ENCODE data around the gene LY6G6C. TPM values are rescaled to one million over a fixed set of nuclear protein-coding genes. Genes with fewer than 3 reads are reported as not detected.

The LY6G6C gene
- total and polyA plus RNA-seq, 2 of the 13 experiments (the other 11 are each of a cell fraction or from before 2014, with no cell fraction given): 0.15 TPM; not detected in 1

- peak; percentile 42; the same call in 1 of the 2 replicates for TF ChIP-seq ZBTB49 (CRISPR knock-in tag; IDR thresholded peaks at IDR 0.05; ENCODE audit: borderline replicate concordance)
- peak; percentile 8 for TF ChIP-seq CCAR2 (optimal IDR thresholded peaks at IDR 0.05; ENCODE audit: low read depth, low read length)
- no peak; the same call in 1 of the 2 replicates for TF ChIP-seq DPF2 (CRISPR knock-in tag; IDR thresholded peaks at IDR 0.05; ENCODE audit: borderline replicate concordance, low read depth)
- peak; percentile 92 for TF ChIP-seq HNRNPH1 (optimal IDR thresholded peaks at IDR 0.05; ENCODE audit: low read depth, low read length)
- peak; percentile 91 for TF ChIP-seq ZNF546 (CRISPR knock-in tag; conservative IDR thresholded peaks at IDR 0.05)
- no peak for TF ChIP-seq MLXIP (CRISPR knock-in tag; IDR thresholded peaks at IDR 0.05; ENCODE audit: borderline replicate concordance)
- no peak; the same call in none of the 2 replicates for TF ChIP-seq AFF4 (CRISPR knock-in tag; IDR thresholded peaks at IDR 0.05)
- TF ChIP-seq CBX1 (IDR thresholded peaks at IDR 0.05; ENCODE audit: low read depth): peak; percentile 46
- peak; percentile 98 for TF ChIP-seq PATZ1 (CRISPR knock-in tag; IDR thresholded peaks at IDR 0.05)
- no peak; the same call in 1 of the 2 replicates for TF ChIP-seq ZNF333 (CRISPR knock-in tag; IDR thresholded peaks at IDR 0.05; ENCODE audit: borderline replicate concordance)
- no peak for TF ChIP-seq ZKSCAN1 (IDR thresholded peaks at IDR 0.05; ENCODE audit: low read length)
- TF ChIP-seq KLF15 (CRISPR knock-in tag; IDR thresholded peaks at IDR 0.05; ENCODE audit: borderline replicate concordance): no peak
Measured at GRCh38 chr6:31736021-31736767, 14.6 kb upstream of the LY6G6C start, which contains the start of gene CLIC1 (continued).

Measured in HepG2 (cell line).